Skin epidermis (tissue), 12 donors: ENCODE data around the gene AP2M1.
"Not testable (repeated sequence)": the region's sequence is repeated elsewhere in the genome, so short reads cannot be mapped to it uniquely, and the experiment has no call there.

Source experiments
- H3K27ac ChIP-seq, 21 experiments: fragments of 200-600 bp; sonication (generic) in 11 of 21; one replicate each; pipeline ENCODE4 v1.5.0; 2020; ENCODE audit warnings: mild to moderate bottlenecking in 3 of 21, inconsistent platforms in 2 of 21, moderate library complexity in 2 of 21
- H3K4me3 ChIP-seq, 7 experiments: fragments of 200-600 bp; sonication (generic) in 2 of 7; one replicate each; pipeline ENCODE4 v1.5.0; 2020; ENCODE audit warnings: inconsistent platforms in 2 of 7, mild to moderate bottlenecking in 2 of 7, moderate library complexity in 1 of 7

Gene AP2M1

GRCh38 chr3:184174646-184175492 lies at the start of gene AP2M1:
TSS of gene AP2M1 (plus strand) at chr3:184174855. CDS start at chr3:184176994, 2,139 bp downstream.
- H3K27ac ChIP-seq: peak within 1 kb of the TSS; percentile 62 to 98 (median 96)
- H3K4me3 ChIP-seq: peak within 1 kb of the TSS; percentile 72 to 100 (median 94)

GRCh38 chr3:184126006-184126405 lies 48.6 kb upstream of the AP2M1 start:
- Histone ChIP-seq H3K27ac (no peak overlapping the region), H3K4me3 (no peak overlapping the region)

GRCh38 chr3:184129012-184129411 lies 45.6 kb upstream of the AP2M1 start:
- Histone ChIP-seq H3K27ac (no peak overlapping the region), H3K4me3 (no peak overlapping the region)

GRCh38 chr3:184132945-184133344 lies 41.7 kb upstream of the AP2M1 start:
- peak overlapping the region in 1 of 21 experiments; percentile 98 for H3K27ac ChIP-seq

GRCh38 chr3:184133840-184134745 lies 40.6 kb upstream of the AP2M1 start:
- Histone ChIP-seq H3K4me3 (peak overlapping the region; percentile 52 to 82 (median 75)), H3K27ac (peak overlapping the region; percentile 45 to 98 (median 91))

More at GRCh38 chr3:184132945-184133344, 41.7 kb upstream of the AP2M1 start:
- H3K4me3 ChIP-seq: no peak overlapping the region

- Histone ChIP-seq H3K27ac (peak overlapping the region; percentile 45 to 98 (median 91)), H3K4me3 (peak overlapping the region; percentile 52 to 82 (median 75))
Measured at GRCh38 chr3:184134746-184135148, 39.9 kb upstream of the AP2M1 start.

GRCh38 chr3:184135149-184135910 lies 39.3 kb upstream of the AP2M1 start, which contains the start of gene EIF2B5:
TSS of gene EIF2B5 (plus strand) at chr3:184135358. CDS start at chr3:184135386, 28 bp downstream.
- peak within 1 kb of the TSS; percentile 52 to 82 (median 75) for H3K4me3 ChIP-seq

GRCh38 chr3:184135911-184136260 lies 38.8 kb upstream of the AP2M1 start:
- Histone ChIP-seq H3K4me3 (peak overlapping the region; percentile 52 to 82 (median 75)), H3K27ac (peak overlapping the region; percentile 45 to 98 (median 91))

More at GRCh38 chr3:184135149-184135910, 39.3 kb upstream of the AP2M1 start, which contains the start of gene EIF2B5:
- peak within 1 kb of the TSS; percentile 45 to 98 (median 91) for H3K27ac ChIP-seq

- Histone ChIP-seq H3K27ac (no peak overlapping the region), H3K4me3 (no peak overlapping the region)
Measured at GRCh38 chr3:184140436-184140835, 34.2 kb upstream of the AP2M1 start.

GRCh38 chr3:184142199-184142598 lies 32.5 kb upstream of the AP2M1 start:
- Histone ChIP-seq H3K27ac (no peak overlapping the region), H3K4me3 (no peak overlapping the region)

GRCh38 chr3:184143327-184143726 lies 31.3 kb upstream of the AP2M1 start:
- Histone ChIP-seq H3K27ac (no peak overlapping the region), H3K4me3 (no peak overlapping the region)

GRCh38 chr3:184144505-184144904 lies 30.1 kb upstream of the AP2M1 start:
- Histone ChIP-seq H3K27ac (no peak overlapping the region), H3K4me3 (no peak overlapping the region)

GRCh38 chr3:184145111-184145524 lies 29.5 kb upstream of the AP2M1 start:
- Histone ChIP-seq H3K4me3 (no peak overlapping the region), H3K27ac (no peak overlapping the region)

- H3K27ac ChIP-seq: no peak overlapping the region
- H3K4me3 ChIP-seq: no peak overlapping the region
Measured at GRCh38 chr3:184145751-184146270, 28.8 kb upstream of the AP2M1 start.

GRCh38 chr3:184148076-184148475 lies 26.6 kb upstream of the AP2M1 start:
- Histone ChIP-seq H3K27ac (no peak overlapping the region), H3K4me3 (no peak overlapping the region)

- no peak overlapping the region for H3K27ac ChIP-seq
- H3K4me3 ChIP-seq: no peak overlapping the region
Measured at GRCh38 chr3:184149123-184149522, 25.5 kb upstream of the AP2M1 start.

- H3K27ac ChIP-seq, H3K4me3 ChIP-seq: not testable (repeated sequence)
Measured at GRCh38 chr3:184149770-184150169, 24.9 kb upstream of the AP2M1 start.

- peak within 1 kb of the TSS; percentile 39 to 94 (median 87) for H3K27ac ChIP-seq
- peak within 1 kb of the TSS; percentile 66 to 91 (median 77) for H3K4me3 ChIP-seq
Measured at GRCh38 chr3:184154885-184155643, 19.6 kb upstream of the AP2M1 start, which contains the start of gene DVL3. TSS of gene DVL3 (plus strand) at chr3:184155377. CDS start at chr3:184155636, 259 bp downstream.
